ENCODE measurements around the gene RNF25. TPM values are rescaled to one million over a fixed set of nuclear protein-coding genes. Genes with fewer than 3 reads are reported as not detected.
A peak's percentile ranks its signal among the peaks of the same experiment; 100 is the strongest.

RNF25 gene
- total RNA-seq, 1 experiment from 2014 or later, result 40.7 TPM

DNA sequence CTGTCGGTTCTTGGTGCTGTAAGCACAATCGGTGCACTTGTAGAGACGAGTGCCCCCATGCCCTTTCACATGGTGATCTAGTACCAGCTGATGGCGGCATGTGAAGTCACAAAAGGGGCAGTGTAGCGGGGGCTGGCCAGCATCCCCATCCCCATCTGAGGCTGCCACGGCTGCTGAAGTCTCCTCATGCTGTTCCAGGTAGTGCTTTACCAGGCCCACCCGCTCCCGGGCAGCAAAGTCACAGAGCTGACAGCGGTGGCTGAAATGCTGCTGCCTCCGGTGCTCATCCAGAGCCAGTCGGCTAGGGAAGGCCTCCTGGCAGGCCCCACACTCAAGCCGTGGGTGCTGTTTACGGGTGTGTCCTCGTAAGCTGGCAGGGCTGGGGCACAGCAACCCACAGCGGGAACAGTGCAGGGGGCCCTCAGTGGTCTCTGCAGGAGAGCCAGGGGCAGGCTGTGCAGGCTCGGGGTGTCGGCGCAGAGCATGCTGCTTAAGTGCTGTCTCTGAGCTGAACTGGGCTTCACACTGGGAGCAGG lies 29.6 kb downstream of the RNF25 start:
- Mint-ChIP-seq H3K36me3 (ENCODE audit: insufficient read depth in 1 of 3, low read depth in 3 of 3) (peaks cover 37 to 77% (median 74%) of the 10 kb centered on the region in 3 experiments; a peak in 6 of 7 replicates), H3K27ac (peak overlapping the region in 1 of 3 experiments; percentile 88; a peak in 1 of 7 replicates), H3K4me3 (no peak overlapping the region), H3K27me3 (ENCODE audit: low read depth) (no peaks in the 10 kb centered on the region), H3K4me1 (no peaks in the 10 kb centered on the region), H3K9me3 (no peaks in the 10 kb centered on the region)
- no peak for TF ChIP-seq CTCF (conservative IDR thresholded peaks at IDR 0.05)
- H3K4me1 ChIP-seq (ENCODE audit: insufficient read depth, low read length), result no peaks in the 10 kb centered on the region
- no peaks in the 10 kb centered on the region for H3K9me3 ChIP-seq (ENCODE audit: control insufficient read depth, low read depth, low read length)
- no peak overlapping the region for H2BK12ac ChIP-seq (ENCODE audit: insufficient read length, low read depth, low read length)
- H3T11ph ChIP-seq (ENCODE audit: low read length), result no peak overlapping the region
- no peak overlapping the region for H3K4me2 ChIP-seq (ENCODE audit: insufficient read depth, insufficient read length, low read length)
- no CpG with 5 or more reads among the region's 18 CpGs for WGBS (ENCODE audit: extremely low coverage, insufficient read length, low lambda C conversion rate)
- no peak overlapping the region for H3K23ac ChIP-seq (ENCODE audit: insufficient read length, low read depth, low read length)
- no peaks in the 10 kb centered on the region for H3K23me2 ChIP-seq (ENCODE audit: insufficient read length, low read depth, low read length, poor library complexity, severe bottlenecking)
- no peak overlapping the region for H3K27ac ChIP-seq (ENCODE audit: insufficient read length, low read depth, low read length)
- H2BK15ac ChIP-seq (ENCODE audit: low read depth, low read length), result no peak overlapping the region
- no peak overlapping the region for H4K5ac ChIP-seq (ENCODE audit: insufficient read length, low read depth, low read length)
- H4K91ac ChIP-seq (ENCODE audit: insufficient read length, low read depth, low read length), result no peak overlapping the region
- H3K9ac ChIP-seq (ENCODE audit: extremely low read depth, insufficient read length, low read length), result no peak overlapping the region
- no peak overlapping the region for H2BK120ac ChIP-seq (ENCODE audit: low read depth, low read length, poor library complexity, severe bottlenecking)
- no peaks in the 10 kb centered on the region for H3K27me3 ChIP-seq (ENCODE audit: insufficient read depth, low read length)
- no peaks in the 10 kb centered on the region for H3K79me2 ChIP-seq (ENCODE audit: insufficient read depth, low read length)
- H3K79me1 ChIP-seq (ENCODE audit: insufficient read depth, low read depth, low read length, poor library complexity, severe bottlenecking), result no peaks in the 10 kb centered on the region
- no peak overlapping the region for H4K8ac ChIP-seq (replicated peaks; ENCODE audit: insufficient read length, low read depth, low read length)
- H3K14ac ChIP-seq (ENCODE audit: insufficient read depth, low read length), result no peak overlapping the region
- H3K4ac ChIP-seq (ENCODE audit: low read depth, low read length), result no peak overlapping the region
- no peak overlapping the region for H3K18ac ChIP-seq (ENCODE audit: insufficient read length, low read depth, low read length)
- no peak overlapping the region for H2AK5ac ChIP-seq (ENCODE audit: insufficient read length, low read length)
- H2BK20ac ChIP-seq (ENCODE audit: low read depth, low read length, poor library complexity, severe bottlenecking), result no peak overlapping the region
- H4K20me1 ChIP-seq (ENCODE audit: control insufficient read depth, insufficient read depth, insufficient read length), result no peaks in the 10 kb centered on the region
- no peak overlapping the region for H2BK5ac ChIP-seq (ENCODE audit: insufficient read length, low read length)
- no peak overlapping the region for H3K56ac ChIP-seq (ENCODE audit: insufficient read length, low read depth, low read length)
- H2AFZ ChIP-seq (ENCODE audit: low read length), result no peak overlapping the region
- DNase-seq, result no peak

All from H9 (cell line).